OCI-LY1 (cell line): ENCODE data around the gene ZMIZ2.

Source experiments
- H2AFZ ChIP-seq: fragments of 200-600 bp; sonication (generic), shearing (Covaris generic); 2 replicates; pipeline ENCODE4 v1.6.0; 2014; ENCODE audit warnings: antibody characterized with exemption, mild to moderate bottlenecking, low read length
- H3F3A ChIP-seq: fragments of 200-600 bp; sonication (generic), shearing (Covaris generic); 2 replicates; pipeline ENCODE4 v1.6.0; 2014; ENCODE audit warnings: mild to moderate bottlenecking, antibody characterized with exemption, low read length, moderate library complexity; ENCODE audit not compliant: insufficient read depth
- H3K27ac ChIP-seq: fragments of 200-600 bp; sonication (generic); 2 replicates; pipeline ENCODE4 v1.5.1; 2014; ENCODE audit warnings: low read length, mixed run types, mild to moderate bottlenecking, low read depth; ENCODE audit not compliant: poor library complexity, severe bottlenecking
- H3K27me3 ChIP-seq: fragments of 200-600 bp; sonication (generic); 2 replicates; pipeline ENCODE4 v1.6.0; 2014; ENCODE audit warnings: antibody characterized with exemption, mild to moderate bottlenecking, low read length, moderate library complexity; ENCODE audit not compliant: insufficient read depth
- H3K36me3 ChIP-seq: fragments of 200-600 bp; sonication (generic); 2 replicates; pipeline ENCODE4 v1.6.1; 2014; ENCODE audit warnings: mild to moderate bottlenecking, antibody characterized with exemption, low read length, moderate library complexity, mixed read lengths; ENCODE audit not compliant: insufficient read depth
- H3K4me1 ChIP-seq: fragments of 200-600 bp; sonication (generic); 2 replicates; pipeline ENCODE4 v1.5.1; 2014; ENCODE audit warnings: mild to moderate bottlenecking, low read length, moderate library complexity; ENCODE audit not compliant: insufficient read depth, severe bottlenecking
- H3K4me2 ChIP-seq: fragments of 200-600 bp; sonication (generic), shearing (Covaris generic); 2 replicates; pipeline ENCODE4 v1.6.1; 2014; ENCODE audit warnings: low read length
- H3K4me3 ChIP-seq: fragments of 200-600 bp; sonication (generic); 2 replicates; pipeline ENCODE4 v1.5.1; 2014; ENCODE audit warnings: low read length, low read depth, mild to moderate bottlenecking, mixed read lengths; ENCODE audit not compliant: poor library complexity, severe bottlenecking
- H3K79me2 ChIP-seq: fragments of 200-600 bp; shearing (Covaris generic); 2 replicates; pipeline ENCODE4 v1.6.1; 2016; ENCODE audit warnings: mixed run types, low read length, mixed read lengths; ENCODE audit not compliant: insufficient read depth
- H3K9ac ChIP-seq: fragments of 200-600 bp; sonication (generic), shearing (Covaris generic); 2 replicates; pipeline ENCODE4 v1.6.1; 2014; ENCODE audit warnings: mild to moderate bottlenecking, low read length, mixed read lengths
- H3K9me2 ChIP-seq: fragments of 200-600 bp; sonication (generic), shearing (Covaris generic); 2 replicates; pipeline ENCODE4 v1.6.1; 2014; ENCODE audit warnings: low read depth, mild to moderate bottlenecking, low read length, mixed read lengths
- H3K9me3 ChIP-seq: fragments of 200-600 bp; shearing (Covaris generic); 2 replicates; pipeline ENCODE4 v1.6.1; 2014; ENCODE audit warnings: low read length, mixed read lengths
- H4K20me1 ChIP-seq: fragments of 200-600 bp; sonication (generic), shearing (Covaris generic); 2 replicates; pipeline ENCODE4 v1.6.0; 2016; ENCODE audit warnings: mild to moderate bottlenecking, low read length; ENCODE audit not compliant: insufficient read depth
- CTCF ChIP-seq: fragments of 200-600 bp; sonication (generic), shearing (Covaris generic); IDR thresholded peaks from 2 replicates; pipeline ENCODE4 v1.5.1; 2017; ENCODE audit warnings: mild to moderate bottlenecking, antibody characterized with exemption, low read length, moderate library complexity, mixed read lengths
- EZH2 ChIP-seq: fragments of 200-600 bp; sonication (generic), shearing (Covaris generic); IDR thresholded peaks from 2 replicates; pipeline ENCODE4 v1.8.0; 2017; ENCODE audit warnings: borderline replicate concordance, mixed run types, mild to moderate bottlenecking, antibody characterized with exemption, low read length, moderate library complexity, mixed read lengths

Gene ZMIZ2

GRCh38 chr7:44808914-44809393 lies 60.3 kb downstream of the ZMIZ2 start:
- H2AFZ ChIP-seq, result no peak overlapping the region
- TF ChIP-seq CTCF (no peak), EZH2 (no peak)
- no peaks in the 10 kb centered on the region for H3K9me2 ChIP-seq
- H3K27ac ChIP-seq, result peak overlapping the region; percentile 69
- H4K20me1 ChIP-seq, result no peaks in the 10 kb centered on the region
- H3K4me1 ChIP-seq, result peaks cover 6% of the 10 kb centered on the region
- H3K36me3 ChIP-seq, result peaks cover 11% of the 10 kb centered on the region
- no peak overlapping the region for H3K4me2 ChIP-seq
- H3K9ac ChIP-seq, result no peak overlapping the region
- no peak overlapping the region for H3K4me3 ChIP-seq
- no peaks in the 10 kb centered on the region for H3K79me2 ChIP-seq
- H3F3A ChIP-seq, result 0 out of 2 replicates have a peak, but pooled peaks cover 5% of the 10 kb centered on the region
- H3K27me3 ChIP-seq, result no peaks in the 10 kb centered on the region
- no peaks in the 10 kb centered on the region for H3K9me3 ChIP-seq

DNA sequence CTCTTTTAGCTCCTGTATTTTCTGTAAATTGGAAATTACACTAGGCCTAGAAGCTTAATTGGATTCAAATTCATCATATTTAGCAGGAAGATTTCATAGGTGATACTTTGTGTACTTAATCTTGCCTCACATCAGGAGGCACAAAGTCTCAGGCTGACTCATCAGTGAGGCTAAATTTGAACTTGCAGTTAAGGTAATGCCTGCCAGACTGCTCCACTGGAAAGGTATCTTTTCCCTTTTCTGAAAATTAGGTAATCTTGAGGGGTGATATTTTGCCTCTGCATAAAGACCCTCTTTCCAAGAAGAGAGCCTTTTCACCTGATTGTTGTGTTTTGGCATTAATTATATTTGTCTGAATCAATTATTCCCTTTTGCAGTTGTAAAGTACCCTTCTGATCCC lies 62.4 kb downstream of the ZMIZ2 start:
- H3K9ac ChIP-seq, result no peak overlapping the region
- H3K36me3 ChIP-seq, result no peaks in the 10 kb centered on the region
- no peaks in the 10 kb centered on the region for H3F3A ChIP-seq
- H3K27me3 ChIP-seq, result no peaks in the 10 kb centered on the region
- no peak overlapping the region for H3K27ac ChIP-seq
- H3K9me2 ChIP-seq, result no peaks in the 10 kb centered on the region
- no peak overlapping the region for H2AFZ ChIP-seq
- no peaks in the 10 kb centered on the region for H3K79me2 ChIP-seq
- H3K4me1 ChIP-seq, result peaks cover 6% of the 10 kb centered on the region
- H3K4me3 ChIP-seq, result no peak overlapping the region
- no peak overlapping the region for H3K4me2 ChIP-seq
- no peaks in the 10 kb centered on the region for H3K9me3 ChIP-seq
- H4K20me1 ChIP-seq, result no peaks in the 10 kb centered on the region
- no peak for TF ChIP-seq CTCF
- no peak for TF ChIP-seq EZH2

DNA sequence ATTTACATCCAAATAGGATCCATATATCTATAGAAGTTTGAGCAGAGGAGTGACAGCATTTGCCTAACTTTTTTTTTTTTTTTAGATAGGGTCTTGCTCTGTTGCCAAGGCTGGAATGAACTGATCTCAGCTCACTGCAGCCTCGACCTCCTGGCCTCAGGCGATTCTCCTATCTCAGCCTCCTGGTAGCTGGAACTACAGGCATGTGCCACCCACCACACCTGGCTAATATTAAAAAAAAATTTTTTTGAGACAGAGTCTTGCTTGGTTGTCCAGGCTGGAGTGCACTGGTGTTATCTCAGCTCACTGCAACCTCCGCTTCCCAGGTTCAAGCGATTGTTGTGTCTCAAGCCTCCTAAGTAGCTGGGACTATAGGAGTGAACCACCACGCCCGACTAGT lies 62.9 kb downstream of the ZMIZ2 start:
- Histone ChIP-seq H3K4me1 (peaks cover 6% of the 10 kb centered on the region), H3K9ac (no peak overlapping the region), H4K20me1 (no peaks in the 10 kb centered on the region), H3K4me3 (no peak overlapping the region), H3K27me3 (no peaks in the 10 kb centered on the region), H3K36me3 (no peaks in the 10 kb centered on the region), H3K79me2 (no peaks in the 10 kb centered on the region), H3K27ac (no peak overlapping the region), H3F3A (no peaks in the 10 kb centered on the region), H3K9me2 (no peaks in the 10 kb centered on the region), H3K4me2 (no peak overlapping the region), H2AFZ (no peak overlapping the region), H3K9me3 (no peaks in the 10 kb centered on the region)
- TF ChIP-seq CTCF, result no peak
- no peak for TF ChIP-seq EZH2
